ENCODE data around the gene SPRR1A.

The SPRR1A gene

DNA sequence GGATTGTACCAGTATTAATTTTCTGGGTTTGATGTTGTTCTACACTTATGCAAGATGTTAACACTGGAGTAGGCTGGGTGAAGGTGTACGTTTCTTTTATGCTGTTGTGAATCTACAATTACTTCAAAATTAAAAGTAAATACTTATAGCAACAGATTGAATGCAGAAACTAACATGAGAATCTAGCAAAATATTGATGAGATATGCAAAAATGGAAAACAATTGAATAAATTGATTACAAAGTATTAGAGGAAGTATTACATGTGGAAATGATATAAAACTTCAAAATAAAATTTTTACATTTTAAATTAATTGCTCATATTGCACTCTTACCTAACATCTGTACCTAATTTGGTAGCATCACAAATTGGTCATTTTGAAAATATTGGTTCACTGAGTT, 12.0 kb downstream of the SPRR1A start:
- no peaks in the 10 kb centered on the region for H3K4me1 ChIP-seq (ENCODE audit: low read length)
- H3K4me2 ChIP-seq (ENCODE audit: low read depth, low read length), result no peak overlapping the region
- H3K4me3 ChIP-seq (ENCODE audit: low read length), result no peak overlapping the region
- H3K36me3 ChIP-seq (replicated peaks; ENCODE audit: insufficient read depth, low read length), result no peaks in the 10 kb centered on the region
- H3K27me3 ChIP-seq (replicated peaks; ENCODE audit: insufficient read depth, low read length), result no peaks in the 10 kb centered on the region
- H3K9me3 ChIP-seq (replicated peaks; ENCODE audit: insufficient read depth, low read length), result no peaks in the 10 kb centered on the region
- no peak overlapping the region for H3K27ac ChIP-seq (ENCODE audit: low read length)
- TF ChIP-seq EZH2 (optimal IDR thresholded peaks at IDR 0.05; ENCODE audit: low read depth, low read length) (no peak), EZH2phosphoT487 (IDR thresholded peaks at IDR 0.05; ENCODE audit: low read length) (no peak)
- TF ChIP-seq, protein P1, sequence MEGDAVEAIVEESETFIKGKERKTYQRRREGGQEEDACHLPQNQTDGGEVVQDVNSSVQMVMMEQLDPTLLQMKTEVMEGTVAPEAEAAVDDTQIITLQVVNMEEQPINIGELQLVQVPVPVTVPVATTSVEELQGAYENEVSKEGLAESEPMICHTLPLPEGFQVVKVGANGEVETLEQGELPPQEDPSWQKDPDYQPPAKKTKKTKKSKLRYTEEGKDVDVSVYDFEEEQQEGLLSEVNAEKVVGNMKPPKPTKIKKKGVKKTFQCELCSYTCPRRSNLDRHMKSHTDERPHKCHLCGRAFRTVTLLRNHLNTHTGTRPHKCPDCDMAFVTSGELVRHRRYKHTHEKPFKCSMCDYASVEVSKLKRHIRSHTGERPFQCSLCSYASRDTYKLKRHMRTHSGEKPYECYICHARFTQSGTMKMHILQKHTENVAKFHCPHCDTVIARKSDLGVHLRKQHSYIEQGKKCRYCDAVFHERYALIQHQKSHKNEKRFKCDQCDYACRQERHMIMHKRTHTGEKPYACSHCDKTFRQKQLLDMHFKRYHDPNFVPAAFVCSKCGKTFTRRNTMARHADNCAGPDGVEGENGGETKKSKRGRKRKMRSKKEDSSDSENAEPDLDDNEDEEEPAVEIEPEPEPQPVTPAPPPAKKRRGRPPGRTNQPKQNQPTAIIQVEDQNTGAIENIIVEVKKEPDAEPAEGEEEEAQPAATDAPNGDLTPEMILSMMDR (IDR thresholded peaks at IDR 0.05; ENCODE audit: low read length), result no peak
- H3K79me2 ChIP-seq (ENCODE audit: low read length), result no peaks in the 10 kb centered on the region
- no peak for DNase-seq
- no peak overlapping the region for H2AFZ ChIP-seq (ENCODE audit: low read length)
- H3F3A ChIP-seq (ENCODE audit: insufficient read depth, low read length), result no peaks in the 10 kb centered on the region
- H3K9ac ChIP-seq (ENCODE audit: low read length), result no peak overlapping the region
- H3K9me2 ChIP-seq (replicated peaks; ENCODE audit: insufficient read depth, low read length), result no peaks in the 10 kb centered on the region
- no peaks in the 10 kb centered on the region for H4K20me1 ChIP-seq (ENCODE audit: insufficient read depth, low read length)

DNA sequence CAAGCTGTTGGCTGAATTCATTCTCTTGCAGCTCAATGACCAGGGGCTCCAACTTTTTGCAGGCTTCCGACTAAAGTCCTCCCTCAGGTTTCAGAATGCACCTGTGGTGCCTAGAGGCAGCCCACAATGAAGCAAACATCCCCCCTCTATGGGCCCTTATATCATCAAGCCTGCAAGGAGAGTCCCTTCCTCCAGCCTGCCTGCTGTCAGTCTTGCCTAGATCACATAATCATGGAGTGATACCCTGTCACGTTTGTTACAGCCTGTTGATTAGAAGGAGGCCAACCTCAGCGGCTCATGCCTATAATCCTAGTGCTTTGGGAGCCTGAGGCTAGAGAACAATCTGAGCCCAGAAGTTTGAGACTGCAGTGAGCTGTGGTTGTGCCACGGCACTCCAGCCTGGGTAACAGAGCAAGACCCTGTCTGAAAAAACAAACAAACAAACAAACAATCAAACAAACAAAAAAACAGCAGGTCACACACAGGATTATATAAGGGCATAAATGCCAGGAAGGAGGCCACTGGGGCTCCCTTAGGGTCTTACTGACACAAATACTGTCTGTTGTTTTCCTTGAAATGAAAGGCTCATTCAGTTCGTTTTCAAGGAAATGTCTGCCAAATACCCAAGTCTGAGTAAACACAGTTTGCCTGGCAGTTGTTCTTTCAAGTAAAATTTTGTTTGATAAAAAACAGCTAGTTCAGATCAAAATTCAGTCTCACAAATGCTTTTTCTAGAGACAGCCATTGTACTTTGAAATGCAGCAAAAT, 12.9 kb downstream of the SPRR1A start:
- H3K79me2 ChIP-seq (ENCODE audit: low read length), result no peaks in the 10 kb centered on the region
- H3K9ac ChIP-seq (ENCODE audit: low read length), result no peak overlapping the region
- H4K20me1 ChIP-seq (ENCODE audit: insufficient read depth, low read length), result no peaks in the 10 kb centered on the region
- no peak overlapping the region for H2AFZ ChIP-seq (ENCODE audit: low read length)
- DNase-seq, result no peak
- TF ChIP-seq, protein P1 (IDR thresholded peaks at IDR 0.05; ENCODE audit: low read length), result no peak
- TF ChIP-seq EZH2 (optimal IDR thresholded peaks at IDR 0.05; ENCODE audit: low read depth, low read length) (no peak), EZH2phosphoT487 (IDR thresholded peaks at IDR 0.05; ENCODE audit: low read length) (no peak)
- H3K9me2 ChIP-seq (replicated peaks; ENCODE audit: insufficient read depth, low read length), result no peaks in the 10 kb centered on the region
- no peak overlapping the region for H3K4me2 ChIP-seq (ENCODE audit: low read depth, low read length)
- H3K27me3 ChIP-seq (replicated peaks; ENCODE audit: insufficient read depth, low read length), result no peaks in the 10 kb centered on the region
- no peak overlapping the region for H3K27ac ChIP-seq (ENCODE audit: low read length)
- H3F3A ChIP-seq (ENCODE audit: insufficient read depth, low read length), result no peaks in the 10 kb centered on the region
- no peaks in the 10 kb centered on the region for H3K4me1 ChIP-seq (ENCODE audit: low read length)
- no peak overlapping the region for H3K4me3 ChIP-seq (ENCODE audit: low read length)
- H3K36me3 ChIP-seq (replicated peaks; ENCODE audit: insufficient read depth, low read length), result no peaks in the 10 kb centered on the region
- H3K9me3 ChIP-seq (replicated peaks; ENCODE audit: insufficient read depth, low read length), result no peaks in the 10 kb centered on the region

DNA sequence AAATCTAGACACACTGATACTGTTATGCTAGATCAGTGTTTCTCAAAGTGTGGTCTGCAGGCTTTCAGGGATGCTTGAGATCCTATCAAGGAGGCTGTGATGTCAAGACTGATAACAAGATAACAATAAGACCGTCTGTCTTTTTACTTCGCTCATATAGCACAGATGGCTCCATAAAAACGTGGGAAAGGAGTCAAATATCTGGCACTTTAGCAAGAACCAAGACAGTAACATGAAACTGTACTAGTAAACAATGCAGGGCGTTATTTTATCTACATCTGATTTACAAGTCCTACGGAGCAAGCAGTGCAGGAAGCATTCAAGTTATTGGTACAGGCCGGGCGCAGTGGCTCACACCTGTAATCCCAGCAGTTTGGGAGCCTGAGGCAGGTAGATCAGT, 14.0 kb downstream of the SPRR1A start:
- H3K4me1 ChIP-seq (ENCODE audit: low read length), result no peaks in the 10 kb centered on the region
- no peak overlapping the region for H3K9ac ChIP-seq (ENCODE audit: low read length)
- H3K4me3 ChIP-seq (ENCODE audit: low read length), result no peak overlapping the region
- no peak for TF ChIP-seq EZH2phosphoT487 (IDR thresholded peaks at IDR 0.05; ENCODE audit: low read length)
- TF ChIP-seq, protein P1 (IDR thresholded peaks at IDR 0.05; ENCODE audit: low read length), result no peak
- no peak for TF ChIP-seq EZH2 (optimal IDR thresholded peaks at IDR 0.05; ENCODE audit: low read depth, low read length)
- H2AFZ ChIP-seq (ENCODE audit: low read length), result no peak overlapping the region
- no peaks in the 10 kb centered on the region for H3F3A ChIP-seq (ENCODE audit: insufficient read depth, low read length)
- no peak overlapping the region for H3K27ac ChIP-seq (ENCODE audit: low read length)
- H3K79me2 ChIP-seq (ENCODE audit: low read length), result no peaks in the 10 kb centered on the region
- H3K27me3 ChIP-seq (replicated peaks; ENCODE audit: insufficient read depth, low read length), result no peaks in the 10 kb centered on the region
- H3K4me2 ChIP-seq (ENCODE audit: low read depth, low read length), result no peak overlapping the region
- H3K9me3 ChIP-seq (replicated peaks; ENCODE audit: insufficient read depth, low read length), result no peaks in the 10 kb centered on the region
- H3K9me2 ChIP-seq (replicated peaks; ENCODE audit: insufficient read depth, low read length), result no peaks in the 10 kb centered on the region
- no peaks in the 10 kb centered on the region for H3K36me3 ChIP-seq (replicated peaks; ENCODE audit: insufficient read depth, low read length)
- no peaks in the 10 kb centered on the region for H4K20me1 ChIP-seq (ENCODE audit: insufficient read depth, low read length)
- DNase-seq, result no peak
